ENCODE measurements around the gene PKN1. TPM values are rescaled to one million over a fixed set of nuclear protein-coding genes. Genes with fewer than 3 reads are reported as not detected.
"Not testable (repeated sequence)": the region's sequence is repeated elsewhere in the genome, so short reads cannot be mapped to it uniquely, and the experiment has no call there.

PKN1 gene
- total RNA-seq, 2 donors from 2014 or later = 54.3 to 255 TPM

DNA sequence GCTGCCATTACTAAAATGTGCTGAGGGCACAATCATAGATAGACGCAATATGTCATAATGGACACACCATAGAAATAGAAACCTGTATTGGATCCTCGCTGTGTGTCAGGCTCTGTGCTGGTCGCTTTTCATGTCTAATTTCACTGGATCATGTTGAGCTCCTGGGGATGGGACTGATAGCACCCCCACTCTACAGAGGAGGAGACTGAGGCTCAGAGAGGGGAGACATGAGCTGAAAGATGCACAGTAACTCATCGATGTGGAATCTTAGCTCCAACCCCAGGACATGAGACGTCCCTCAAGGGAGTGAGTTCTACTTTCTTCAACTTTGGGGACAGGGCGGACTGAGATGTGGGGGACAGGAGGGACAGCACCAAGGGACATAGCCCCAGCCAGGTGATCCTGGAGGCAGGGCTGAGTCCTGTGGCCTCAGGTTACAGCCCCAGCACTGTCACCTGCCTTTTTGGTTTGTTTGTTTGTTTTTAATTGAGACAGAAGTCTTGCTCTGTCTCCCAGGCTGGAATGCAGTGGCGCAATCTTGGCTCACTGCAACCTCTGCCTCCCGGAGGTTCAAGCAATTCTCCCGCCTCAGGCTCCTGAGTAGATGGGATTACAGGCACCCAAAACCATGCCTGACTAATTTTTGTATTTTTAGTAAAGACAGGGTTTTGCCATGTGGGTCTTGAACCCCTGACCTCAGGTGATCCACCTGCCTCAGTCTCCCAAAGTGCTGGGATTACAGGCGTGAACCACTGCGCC is 69.4 kb downstream of the PKN1 start:
- no peak overlapping the region for H3K27ac ChIP-seq
- intact Hi-C loops (cut with DNase I) = no loop called here

DNA sequence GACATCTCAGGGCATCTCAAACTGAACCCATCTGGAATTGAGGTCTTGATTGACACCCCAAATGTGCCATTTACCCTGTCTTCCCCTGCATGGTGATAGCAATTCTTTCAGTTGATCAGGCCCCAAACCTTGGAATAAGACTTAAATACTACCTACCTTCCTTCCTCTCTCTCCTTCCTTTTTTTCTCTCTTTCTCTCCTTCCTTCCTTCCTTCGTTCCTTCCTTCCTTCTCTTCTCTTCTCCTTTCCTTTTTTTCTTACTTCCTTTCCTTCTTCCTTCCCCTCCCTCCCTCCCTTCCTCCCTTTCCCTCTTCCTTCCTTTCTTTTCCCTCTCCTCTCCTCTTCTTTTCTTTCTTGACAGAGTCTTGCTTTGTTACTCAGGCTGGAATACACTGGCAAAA is 70.2 kb downstream of the PKN1 start:
- Histone ChIP-seq H3K27ac (no peak overlapping the region), H3K4me1 (replicated peaks) (no peaks in the 10 kb centered on the region), H3K36me3 (no peaks in the 10 kb centered on the region), H3K4me3 (no peak overlapping the region), H3K27me3 (replicated peaks; ENCODE audit: insufficient read depth) (no peaks in the 10 kb centered on the region), H3K9me3 (no peaks in the 10 kb centered on the region)
- DNase-seq (ENCODE audit: low spot score) = no peak
- no peak for TF ChIP-seq CTCF (IDR thresholded peaks at IDR 0.05)
- WGBS = 100% methylated on average over 1 of the region's 1 CpG
- intact Hi-C loops (cut with DNase I) = no loop called here

More for the DNA sequence above, 69.4 kb downstream of the PKN1 start:
- DNase-seq (ENCODE audit: low spot score) = no peak
- Histone ChIP-seq H3K36me3 (no peaks in the 10 kb centered on the region), H3K27me3 (replicated peaks; ENCODE audit: insufficient read depth) (no peaks in the 10 kb centered on the region), H3K4me1 (replicated peaks) (peaks cover under 1% of the 10 kb centered on the region), H3K4me3 (no peak overlapping the region), H3K9me3 (no peaks in the 10 kb centered on the region)
- 80% methylated on average over 11 of the region's 11 CpGs for WGBS
- TF ChIP-seq POLR2A (IDR thresholded peaks at IDR 0.05) = no peak
- no peak for TF ChIP-seq POLR2AphosphoS5 (IDR thresholded peaks at IDR 0.05)
- no peak for TF ChIP-seq CTCF (IDR thresholded peaks at IDR 0.05)

GRCh38 chr19:14504575-14504974 is 71.5 kb downstream of the PKN1 start:
- intact Hi-C loops (cut with DNase I); H3K4me1 ChIP-seq (replicated peaks); H3K27me3 ChIP-seq (replicated peaks; ENCODE audit: insufficient read depth); H3K4me3 ChIP-seq; H3K36me3 ChIP-seq; H3K27ac ChIP-seq; DNase-seq (ENCODE audit: low spot score); H3K9me3 ChIP-seq: not testable (repeated sequence)
- WGBS = 89% methylated on average over 8 of the region's 8 CpGs

GRCh38 chr19:14505488-14506239 is 72.6 kb downstream of the PKN1 start:
- TF ChIP-seq POLR2A (IDR thresholded peaks at IDR 0.05) = no peak
- peak; percentile 23 for TF ChIP-seq POLR2AphosphoS5 (IDR thresholded peaks at IDR 0.05)
- peak; percentile 24 to 77 (median 60) for TF ChIP-seq CTCF (IDR thresholded peaks at IDR 0.05)
- 38% methylated on average over 19 of the region's 19 CpGs for WGBS
- Histone ChIP-seq H3K36me3 (no peaks in the 10 kb centered on the region), H3K4me1 (replicated peaks) (no peaks in the 10 kb centered on the region), H3K27me3 (replicated peaks; ENCODE audit: insufficient read depth) (no peaks in the 10 kb centered on the region), H3K4me3 (no peak overlapping the region), H3K27ac (peak overlapping the region; percentile 75), H3K9me3 (no peaks in the 10 kb centered on the region)
- peak; percentile 58 for DNase-seq (ENCODE audit: low spot score)
- intact Hi-C loops (cut with DNase I) = no loop called here

- intact Hi-C loops (cut with DNase I) = no loop called here
- H3K36me3 ChIP-seq = no peaks in the 10 kb centered on the region
- H3K4me1 ChIP-seq (replicated peaks) = no peaks in the 10 kb centered on the region
- no peaks in the 10 kb centered on the region for H3K27me3 ChIP-seq (replicated peaks; ENCODE audit: insufficient read depth)
- 64% methylated on average over 12 of the region's 12 CpGs for WGBS
- TF ChIP-seq POLR2AphosphoS5 (IDR thresholded peaks at IDR 0.05) (no peak), CTCF (IDR thresholded peaks at IDR 0.05) (no peak), POLR2A (IDR thresholded peaks at IDR 0.05) (no peak)
- no peaks in the 10 kb centered on the region for H3K9me3 ChIP-seq
- DNase-seq (ENCODE audit: low spot score) = no peak
- no peak overlapping the region for H3K4me3 ChIP-seq
- H3K27ac ChIP-seq = no peak overlapping the region
These were observed 74.8 kb downstream of the PKN1 start for GRCh38 chr19:14507704-14508542.
